UCSD-AML1 (cell line): ENCODE measurements around the gene LYRM4.

Experiments used
- DNase-seq: peaks from one replicate; lab custom pipeline; 2025; ENCODE audit not compliant: unreplicated experiment; lab: John Stamatoyannopoulos, UW

The LYRM4 gene

GRCh38 chr6:5102267-5102970, 158.3 kb downstream of the LYRM4 start:
- DNase-seq: no peak

GRCh38 chr6:5100806-5101205, 159.9 kb downstream of the LYRM4 start:
- DNase-seq: no peak

- no peak for DNase-seq
Measured at GRCh38 chr6:5099537-5099936, 161.2 kb downstream of the LYRM4 start.

- DNase-seq: no peak
Measured at GRCh38 chr6:5098501-5099270, 162.1 kb downstream of the LYRM4 start.

GRCh38 chr6:5096482-5096881, 164.3 kb downstream of the LYRM4 start:
- DNase-seq: no peak

GRCh38 chr6:5095236-5095635, 165.5 kb downstream of the LYRM4 start:
- DNase-seq: no peak

- DNase-seq: no peak
Measured at GRCh38 chr6:5094327-5094726, 166.4 kb downstream of the LYRM4 start.

GRCh38 chr6:5093231-5094015, 167.3 kb downstream of the LYRM4 start:
- DNase-seq: no peak

GRCh38 chr6:5091210-5092069, 169.3 kb downstream of the LYRM4 start:
- no peak for DNase-seq

GRCh38 chr6:5090603-5091002, 170.1 kb downstream of the LYRM4 start:
- no peak for DNase-seq

- no peak for DNase-seq
Measured at GRCh38 chr6:5089481-5090438, 171.0 kb downstream of the LYRM4 start.

- DNase-seq: no peak
Measured at GRCh38 chr6:5088780-5089179, 172.0 kb downstream of the LYRM4 start.

- no peak for DNase-seq
Measured at GRCh38 chr6:5087389-5087788, 173.4 kb downstream of the LYRM4 start.

GRCh38 chr6:5086294-5086890, 174.4 kb downstream of the LYRM4 start:
- DNase-seq: no peak

- peak; percentile 37 for DNase-seq
Measured at GRCh38 chr6:5085648-5086293, 175.0 kb downstream of the LYRM4 start.

- peak; percentile 55 for DNase-seq
Measured at GRCh38 chr6:5084781-5085647, 175.7 kb downstream of the LYRM4 start, which contains the start of gene PPP1R3G. Gene PPP1R3G (plus strand): TSS chr6:5085341. CDS start chr6:5085486, 145 bp downstream.

GRCh38 chr6:5084360-5084780, 176.4 kb downstream of the LYRM4 start:
- DNase-seq: no peak
